Cerebellar cortex (tissue), 1 donor: Measurements from ENCODE around the gene CDH13.

ENCODE experiments used
- DNase-seq: peaks from one replicate; pipeline ENCODE4 v3.0.0-alpha.2; 2015; ENCODE audit warnings: low spot score

CDH13 gene

GRCh38 chr16:83356266-83356665 is 729.5 kb downstream of the CDH13 start:
- DNase-seq: peak; percentile 79

- peak; percentile 89 for DNase-seq
Measured at GRCh38 chr16:83356986-83357385, 730.2 kb downstream of the CDH13 start.

- no peak for DNase-seq
Measured at GRCh38 chr16:83363521-83363920, 736.8 kb downstream of the CDH13 start.

GRCh38 chr16:83365166-83365565 is 738.4 kb downstream of the CDH13 start:
- DNase-seq: no peak

- no peak for DNase-seq
Measured at GRCh38 chr16:83366228-83366627, 739.5 kb downstream of the CDH13 start.

GRCh38 chr16:83374979-83375378 is 748.2 kb downstream of the CDH13 start:
- DNase-seq: no peak

GRCh38 chr16:83389751-83390150 is 763.0 kb downstream of the CDH13 start:
- no peak for DNase-seq

GRCh38 chr16:83390759-83391158 is 764.0 kb downstream of the CDH13 start:
- DNase-seq: no peak

- DNase-seq: no peak
Measured at GRCh38 chr16:83392743-83393142, 766.0 kb downstream of the CDH13 start.

GRCh38 chr16:83393196-83393981 is 766.6 kb downstream of the CDH13 start:
- no peak for DNase-seq

GRCh38 chr16:83397601-83398291 is 771.0 kb downstream of the CDH13 start:
- no peak for DNase-seq

GRCh38 chr16:83400234-83400633 is 773.5 kb downstream of the CDH13 start:
- no peak for DNase-seq

- DNase-seq: no peak
Measured at GRCh38 chr16:83402160-83402814, 775.5 kb downstream of the CDH13 start.

GRCh38 chr16:83402967-83403366 is 776.2 kb downstream of the CDH13 start:
- DNase-seq: no peak

GRCh38 chr16:83403761-83404160 is 777.0 kb downstream of the CDH13 start:
- DNase-seq: no peak

- no peak for DNase-seq
Measured at GRCh38 chr16:83404261-83404660, 777.5 kb downstream of the CDH13 start.

- DNase-seq: no peak
Measured at GRCh38 chr16:83407928-83408327, 781.2 kb downstream of the CDH13 start.

- DNase-seq: no peak
Measured at GRCh38 chr16:83409347-83409746, 782.6 kb downstream of the CDH13 start.

- no peak for DNase-seq
Measured at GRCh38 chr16:83418565-83418964, 791.8 kb downstream of the CDH13 start.

- DNase-seq: no peak
Measured at GRCh38 chr16:83420206-83420760, 793.5 kb downstream of the CDH13 start.

GRCh38 chr16:83433201-83433600 is 806.4 kb downstream of the CDH13 start:
- DNase-seq: no peak

- DNase-seq: no peak
Measured at GRCh38 chr16:83437036-83437435, 810.3 kb downstream of the CDH13 start.

GRCh38 chr16:83438326-83438725 is 811.6 kb downstream of the CDH13 start:
- DNase-seq: no peak
